B cell (primary cell): ENCODE data around the gene LRFN5.

Source experiments
- CTCF ChIP-seq: fragments of 200-600 bp; IDR thresholded peaks from one replicate; pipeline ENCODE4 v1.8.0; 2022; ENCODE audit warnings: antibody characterized with exemption, mild to moderate bottlenecking
- EZH2 ChIP-seq: IDR thresholded peaks from 2 replicates; pipeline ENCODE4 v1.6.1; 2012; ENCODE audit warnings: borderline replicate concordance, low read depth, mild to moderate bottlenecking, moderate library complexity, low read length; ENCODE audit not compliant: insufficient read depth, poor library complexity, severe bottlenecking

- TF ChIP-seq CTCF (no peak), EZH2 (no peak)
These were observed 233.0 kb downstream of the LRFN5 start for GRCh38 chr14:41839661-41840060.
